Gastrocnemius medialis (tissue), 4 donors: ENCODE data around the gene B3GNT7.
A peak's percentile ranks its signal among the peaks of the same experiment; 100 is the strongest.

Source experiments
- CTCF ChIP-seq, 5 experiments: fragments of 450-650 bp in 3 of 5; fragments of 200-600 bp in 2 of 5; sonication (generic) in 2 of 5; IDR thresholded peaks in 4 of 5; conservative IDR thresholded peaks in 1 of 5; 1 replicate in 4 of 5; 2 replicates in 1 of 5; pipeline ENCODE4 v1.5.1; 2016 to 2019; ENCODE audit warnings: antibody characterized with exemption in 5 of 5, mild to moderate bottlenecking in 3 of 5, moderate library complexity in 3 of 5
- POLR2A ChIP-seq, 2 donors: fragments of 450-650 bp; IDR thresholded peaks; one replicate each; pipeline ENCODE4 v1.6.1; 2017; ENCODE audit warnings: antibody characterized with exemption in 2 of 2, mild to moderate bottlenecking in 2 of 2, moderate library complexity in 2 of 2

GRCh38 chr2:231348704-231349373, 46.7 kb upstream of the B3GNT7 start:
- peak in 1 of 2 donors; percentile 23 for TF ChIP-seq POLR2A (IDR thresholded peaks at IDR 0.05)
- no peak for TF ChIP-seq CTCF (IDR thresholded peaks at IDR 0.05 in 4 of 5, conservative IDR thresholded peaks at IDR 0.05 in 1 of 5)
